Hematopoietic multipotent progenitor cell treated with erythropoietin and hydrocortisone succinate and interleukin-3 and kit ligand, for 17 days (in vitro differentiated cells): ENCODE data around the gene ASB3.
A peak's percentile ranks its signal among the peaks of the same experiment; 100 is the strongest.
"Not testable (repeated sequence)": the region's sequence is repeated elsewhere in the genome, so short reads cannot be mapped to it uniquely, and the experiment has no call there.

Experiments used
- DNase-seq: peaks from one replicate; pipeline ENCODE4 v3.0.0-alpha.2; 2015; ENCODE audit warnings: low spot score

ASB3 gene

GRCh38 chr2:53739032-53739431 lies 47.7 kb downstream of the ASB3 start:
- DNase-seq = no peak

GRCh38 chr2:53737091-53737490 lies 49.7 kb downstream of the ASB3 start:
- DNase-seq = no peak

GRCh38 chr2:53729143-53729762 lies 57.5 kb downstream of the ASB3 start:
- no peak for DNase-seq

GRCh38 chr2:53727921-53728320 lies 58.8 kb downstream of the ASB3 start:
- no peak for DNase-seq

- DNase-seq = no peak
These were observed 61.1 kb downstream of the ASB3 start for GRCh38 chr2:53725662-53726061.

- no peak for DNase-seq
These were observed 62.2 kb downstream of the ASB3 start for GRCh38 chr2:53724536-53724935.

- DNase-seq = not testable (repeated sequence)
These were observed 65.8 kb downstream of the ASB3 start for GRCh38 chr2:53720944-53721343.

GRCh38 chr2:53715568-53715967 lies 71.2 kb downstream of the ASB3 start:
- peak; percentile 82 for DNase-seq

GRCh38 chr2:53711271-53711780 lies 75.4 kb downstream of the ASB3 start:
- no peak for DNase-seq

GRCh38 chr2:53708988-53709387 lies 77.8 kb downstream of the ASB3 start:
- DNase-seq = no peak

GRCh38 chr2:53701221-53701620 lies 85.5 kb downstream of the ASB3 start:
- no peak for DNase-seq

GRCh38 chr2:53697686-53698085 lies 89.1 kb downstream of the ASB3 start:
- no peak for DNase-seq

- DNase-seq = no peak
These were observed 89.7 kb downstream of the ASB3 start for GRCh38 chr2:53697092-53697491.

GRCh38 chr2:53695575-53695974 lies 91.2 kb downstream of the ASB3 start:
- DNase-seq = no peak

GRCh38 chr2:53694096-53694771 lies 92.5 kb downstream of the ASB3 start:
- no peak for DNase-seq

- DNase-seq = no peak
These were observed 95.9 kb downstream of the ASB3 start for GRCh38 chr2:53690876-53691275.

GRCh38 chr2:53672881-53673522 lies 113.8 kb downstream of the ASB3 start:
- peak; percentile 59 for DNase-seq

- peak; percentile 62 for DNase-seq
These were observed 116.4 kb downstream of the ASB3 start for GRCh38 chr2:53670331-53670730.

GRCh38 chr2:53668624-53669026 lies 118.1 kb downstream of the ASB3 start:
- DNase-seq = peak; percentile 94

GRCh38 chr2:53667130-53667529 lies 119.6 kb downstream of the ASB3 start:
- not testable (repeated sequence) for DNase-seq

- no peak for DNase-seq
These were observed 125.9 kb downstream of the ASB3 start for GRCh38 chr2:53660886-53661285.

- peak; percentile 73 for DNase-seq
These were observed 128.3 kb downstream of the ASB3 start for GRCh38 chr2:53658474-53658873.

- DNase-seq = no peak
These were observed 131.5 kb downstream of the ASB3 start for GRCh38 chr2:53655256-53655655.
